ENCODE data around the gene LRP8.

- no peak for TF ChIP-seq CTCF (IDR thresholded peaks at IDR 0.05)
- no peak for TF ChIP-seq POLR2AphosphoS5 (IDR thresholded peaks at IDR 0.05)
These were observed 72.8 kb downstream of the LRP8 start for GRCh38 chr1:53255031-53255430.

All from gastroesophageal sphincter (tissue), 3 donors.